ENCODE data around the gene RAP1GDS1. TPM values are rescaled to one million over a fixed set of nuclear protein-coding genes. Genes with fewer than 3 reads are reported as not detected.

RAP1GDS1 gene
- 10 to 100 TPM; 28.6 to 34.6 (median 32.6) TPM for polyA plus RNA-seq (ENCODE audit: insufficient read length in 4 of 4)

GRCh38 chr4:98260579-98261404 lies at the start of gene RAP1GDS1:
Gene RAP1GDS1 (plus strand): TSS chr4:98261384. CDS start chr4:98261566, 182 bp downstream.
- peak; percentile 82 to 92 (median 86) for DNase-seq (ENCODE audit: low read depth in 4 of 4, low spot score in 2 of 4)

DNA sequence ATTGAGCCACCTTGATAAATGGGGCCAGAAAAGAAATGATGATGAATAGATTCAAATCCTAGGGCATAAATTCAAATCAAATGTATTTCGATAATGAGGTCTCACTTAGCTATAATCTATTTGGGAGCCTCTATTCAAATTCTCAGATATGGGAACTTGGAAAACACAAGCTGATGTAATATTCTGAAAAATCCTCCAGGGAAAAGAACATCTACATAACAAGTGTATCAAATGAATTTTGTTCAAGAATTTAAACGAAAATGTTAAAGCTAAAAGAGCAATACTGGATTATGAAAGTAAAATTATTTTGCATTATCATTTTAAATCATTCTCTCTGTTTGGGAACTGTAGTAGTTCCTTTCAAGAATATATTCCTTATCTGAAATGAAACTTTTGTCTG lies 38.9 kb upstream of the RAP1GDS1 start:
- DNase-seq (ENCODE audit: low read depth in 4 of 4, low spot score in 2 of 4), result no peak

DNA sequence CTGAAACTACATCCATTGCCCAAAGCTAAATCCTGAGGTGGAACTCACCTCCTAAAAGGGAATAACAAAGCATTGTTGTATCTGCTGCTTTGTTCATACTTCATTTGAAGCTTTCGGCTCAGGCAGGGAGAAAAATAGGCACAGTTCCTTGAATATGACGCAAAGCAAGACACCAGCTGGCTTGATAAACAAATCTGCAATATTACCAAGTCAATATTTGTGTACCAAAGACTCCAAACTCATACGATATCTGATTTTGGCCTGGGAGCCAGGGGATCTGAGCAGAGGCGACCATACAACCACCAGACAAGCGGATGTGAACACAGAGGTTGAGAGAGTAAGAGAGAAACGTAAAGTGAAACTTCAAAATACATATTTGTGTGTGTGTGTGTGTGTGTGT lies 34.8 kb upstream of the RAP1GDS1 start:
- no peak for DNase-seq (ENCODE audit: low read depth in 4 of 4, low spot score in 2 of 4)

- no peak for DNase-seq (ENCODE audit: low read depth in 4 of 4, low spot score in 2 of 4)
Measured at GRCh38 chr4:98230961-98231360, 30.2 kb upstream of the RAP1GDS1 start.

GRCh38 chr4:98232202-98232601 lies 29.0 kb upstream of the RAP1GDS1 start:
- no peak for DNase-seq (ENCODE audit: low read depth in 4 of 4, low spot score in 2 of 4)

GRCh38 chr4:98237204-98237603 lies 24.0 kb upstream of the RAP1GDS1 start:
- DNase-seq (ENCODE audit: low read depth in 4 of 4, low spot score in 2 of 4), result no peak

GRCh38 chr4:98242063-98242462 lies 19.1 kb upstream of the RAP1GDS1 start:
- no peak for DNase-seq (ENCODE audit: low read depth in 4 of 4, low spot score in 2 of 4)

DNA sequence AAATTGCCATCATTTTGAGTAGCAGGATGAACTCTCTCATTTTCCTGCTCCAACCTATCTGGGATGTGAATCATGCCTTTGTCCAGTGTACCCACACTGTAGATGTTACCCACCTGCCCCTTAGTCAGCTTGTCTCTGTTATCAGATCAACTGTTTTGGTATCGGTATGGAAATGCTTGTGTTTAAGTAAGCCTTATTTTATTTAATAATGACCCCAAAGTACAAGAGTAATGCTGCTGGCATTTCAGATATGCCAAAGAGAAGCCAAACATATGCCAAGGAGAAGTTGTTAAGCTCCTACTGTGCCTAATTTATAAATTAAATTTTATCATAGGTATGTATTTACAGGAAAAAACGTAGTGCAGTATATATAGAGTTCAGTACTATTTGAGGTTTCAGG lies 18.6 kb upstream of the RAP1GDS1 start:
- no peak for DNase-seq (ENCODE audit: low read depth in 4 of 4, low spot score in 2 of 4)

DNA sequence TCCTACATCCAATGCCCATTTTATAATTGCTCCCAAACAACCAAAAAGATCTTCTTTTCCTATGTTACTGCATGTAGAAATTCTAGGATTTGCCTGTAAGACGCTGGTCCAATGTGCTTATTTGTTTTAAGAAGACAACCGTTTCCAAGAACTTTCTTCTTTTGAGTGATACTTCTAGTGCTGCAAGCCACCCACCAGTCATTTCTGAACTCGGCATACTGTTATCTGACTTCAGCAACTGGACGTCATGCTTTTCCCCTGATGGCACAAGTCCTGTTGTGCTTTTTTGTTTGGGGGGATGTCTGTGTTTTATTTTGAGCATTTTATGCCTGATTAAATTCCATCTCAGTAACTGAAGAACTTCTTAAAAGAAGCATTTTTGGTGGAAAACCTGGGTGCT lies 16.0 kb upstream of the RAP1GDS1 start:
- no peak for DNase-seq (ENCODE audit: low read depth in 4 of 4, low spot score in 2 of 4)

DNA sequence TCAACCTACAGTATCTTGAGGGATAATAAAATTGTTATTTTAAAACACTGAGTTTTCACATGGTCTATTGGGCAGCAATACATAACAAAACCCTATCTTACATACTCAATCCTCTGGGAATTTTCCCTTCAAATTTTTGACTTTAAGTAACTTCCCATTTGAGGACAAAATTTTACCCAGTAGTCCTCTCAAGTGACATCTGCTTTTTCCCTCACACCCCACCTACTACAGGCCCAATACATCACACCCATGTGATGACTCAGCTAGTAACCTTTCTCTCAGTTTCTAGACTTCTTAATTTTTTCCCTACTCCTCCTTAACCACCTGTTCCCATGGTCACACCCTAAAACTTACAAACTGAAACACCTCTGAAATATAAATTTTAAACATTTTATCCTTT lies 12.2 kb upstream of the RAP1GDS1 start:
- DNase-seq (ENCODE audit: low read depth in 4 of 4, low spot score in 2 of 4), result no peak

DNA sequence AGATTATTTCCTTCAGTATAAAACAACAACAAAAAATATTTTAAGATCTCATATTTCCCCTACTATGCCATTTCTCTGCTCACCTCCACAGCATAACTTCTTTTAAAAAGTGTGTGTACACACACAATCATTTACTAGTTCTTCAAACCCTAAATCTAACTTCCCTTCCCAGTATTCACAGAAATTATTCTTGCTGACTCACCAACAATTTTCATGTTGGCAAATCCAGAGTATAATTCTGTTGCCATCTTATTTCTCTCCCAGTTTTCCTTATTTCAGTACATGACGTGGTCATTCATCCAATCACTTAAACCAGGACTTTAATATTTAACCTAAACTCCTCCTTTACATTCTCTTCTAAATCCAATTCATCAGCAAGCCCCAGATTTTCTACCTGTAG lies 11.4 kb upstream of the RAP1GDS1 start:
- no peak for DNase-seq (ENCODE audit: low read depth in 4 of 4, low spot score in 2 of 4)

- DNase-seq (ENCODE audit: low read depth in 4 of 4, low spot score in 2 of 4), result no peak
Measured at GRCh38 chr4:98253499-98253898, 7.7 kb upstream of the RAP1GDS1 start.

- peak; percentile 34 to 72 (median 52) for DNase-seq (ENCODE audit: low read depth in 4 of 4, low spot score in 2 of 4)
Measured at GRCh38 chr4:98260047-98260578, 1.1 kb upstream of the RAP1GDS1 start.

DNA sequence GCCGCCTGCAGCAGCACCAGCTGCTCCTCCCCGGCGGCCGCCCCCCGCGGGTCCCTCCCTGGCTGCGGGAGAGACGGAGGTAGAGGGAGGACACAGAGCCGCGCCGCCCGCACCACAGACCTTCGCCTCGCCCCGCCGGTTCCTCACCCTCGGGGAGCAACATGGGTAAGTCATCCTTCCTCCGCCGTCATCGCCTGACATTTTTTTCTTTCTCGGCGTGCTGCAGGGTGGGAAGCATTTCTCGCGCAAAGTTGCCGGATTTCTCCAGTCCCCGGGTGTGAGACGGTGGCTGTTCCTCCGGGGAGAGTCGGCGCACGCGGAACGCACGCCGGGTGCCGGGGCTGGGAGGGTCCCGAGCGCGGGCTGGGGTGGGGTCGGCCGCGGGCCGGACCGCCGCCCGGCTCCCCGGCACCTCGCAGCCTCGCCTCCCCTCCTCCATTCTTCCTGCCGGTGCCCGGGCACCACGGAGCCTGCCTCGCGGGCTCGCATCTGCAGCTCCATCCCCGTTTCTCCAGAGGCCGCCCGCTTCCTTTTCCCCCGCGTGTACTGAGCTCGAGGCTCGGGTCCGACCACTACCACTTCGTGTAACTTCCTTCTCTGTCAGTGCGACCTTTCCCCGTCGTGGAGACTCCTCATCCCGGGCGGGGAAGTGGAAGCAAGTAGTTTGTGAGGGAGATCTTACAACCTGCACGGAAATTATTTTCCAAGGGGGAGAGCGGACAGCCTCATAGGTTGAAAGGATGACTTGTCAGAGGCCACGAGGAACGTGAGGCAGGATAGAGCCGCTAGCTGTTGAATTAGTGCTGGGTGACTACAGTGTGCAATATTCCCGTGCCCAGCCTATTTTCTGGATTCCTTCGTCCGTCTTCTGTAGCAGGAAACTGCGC lies 464 bp downstream of the RAP1GDS1 start:
- DNase-seq (ENCODE audit: low read depth in 4 of 4, low spot score in 2 of 4), result peak in 3 of 4 donors; percentile 34 to 39 (median 34)

DNA sequence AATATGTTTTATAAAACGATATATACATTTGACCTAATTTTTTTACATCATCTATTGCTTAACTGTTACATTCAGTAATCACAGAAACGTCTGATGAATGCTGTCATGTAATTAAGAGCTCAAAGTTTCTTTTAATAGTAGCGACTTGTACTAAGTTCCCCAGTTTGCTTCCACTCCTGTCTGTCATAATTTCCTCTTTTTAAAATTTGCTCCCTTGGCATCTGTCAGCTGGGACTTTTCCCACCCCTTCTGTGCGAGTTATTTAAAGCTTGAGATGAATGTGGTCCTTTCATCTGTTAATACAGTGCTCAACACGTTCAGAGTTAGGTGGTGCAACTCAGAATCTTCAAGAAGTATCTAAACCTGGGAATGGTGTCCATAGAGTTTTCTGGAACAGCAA lies 1.2 kb downstream of the RAP1GDS1 start:
- DNase-seq (ENCODE audit: low read depth in 4 of 4, low spot score in 2 of 4), result peak in 1 of 4 donors; percentile 7

DNA sequence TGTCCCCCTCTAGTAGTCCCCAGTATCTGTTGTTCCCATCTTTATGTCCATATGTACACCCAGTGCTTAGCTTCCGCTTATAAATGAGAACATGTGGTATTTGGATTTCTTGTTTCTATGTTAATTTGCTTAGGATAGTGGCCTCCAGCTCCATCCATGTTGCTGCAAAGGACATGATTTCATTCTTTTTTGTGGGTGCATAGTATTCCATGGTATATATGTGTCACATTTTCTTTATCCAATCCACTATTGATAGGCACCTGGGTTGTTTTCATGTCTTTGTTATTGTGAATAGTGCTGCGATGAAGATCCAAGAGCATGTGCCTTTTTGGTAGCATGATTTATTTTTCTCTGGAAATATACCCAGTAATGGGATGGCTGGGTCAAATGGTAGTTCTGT lies 6.3 kb downstream of the RAP1GDS1 start:
- DNase-seq (ENCODE audit: low read depth in 4 of 4, low spot score in 2 of 4), result no peak

DNA sequence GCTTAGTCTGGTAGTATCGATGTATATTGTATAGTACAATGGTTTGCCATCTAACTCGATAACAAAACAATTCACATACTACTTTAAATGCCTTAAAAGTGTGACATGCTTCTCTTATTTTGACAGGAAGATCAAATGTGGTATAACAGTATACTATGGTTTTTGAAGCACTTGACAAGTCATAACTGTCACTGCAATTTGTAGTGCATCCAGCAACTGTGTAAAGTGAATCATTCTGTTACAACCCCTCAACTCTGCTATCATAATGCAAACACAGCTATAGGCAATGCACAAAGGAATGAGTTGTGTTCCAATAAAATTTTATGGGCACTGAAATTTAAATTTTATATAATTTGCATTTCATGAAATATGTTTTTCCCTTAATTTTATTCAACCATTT lies 14.0 kb downstream of the RAP1GDS1 start:
- DNase-seq (ENCODE audit: low read depth in 4 of 4, low spot score in 2 of 4), result no peak

DNA sequence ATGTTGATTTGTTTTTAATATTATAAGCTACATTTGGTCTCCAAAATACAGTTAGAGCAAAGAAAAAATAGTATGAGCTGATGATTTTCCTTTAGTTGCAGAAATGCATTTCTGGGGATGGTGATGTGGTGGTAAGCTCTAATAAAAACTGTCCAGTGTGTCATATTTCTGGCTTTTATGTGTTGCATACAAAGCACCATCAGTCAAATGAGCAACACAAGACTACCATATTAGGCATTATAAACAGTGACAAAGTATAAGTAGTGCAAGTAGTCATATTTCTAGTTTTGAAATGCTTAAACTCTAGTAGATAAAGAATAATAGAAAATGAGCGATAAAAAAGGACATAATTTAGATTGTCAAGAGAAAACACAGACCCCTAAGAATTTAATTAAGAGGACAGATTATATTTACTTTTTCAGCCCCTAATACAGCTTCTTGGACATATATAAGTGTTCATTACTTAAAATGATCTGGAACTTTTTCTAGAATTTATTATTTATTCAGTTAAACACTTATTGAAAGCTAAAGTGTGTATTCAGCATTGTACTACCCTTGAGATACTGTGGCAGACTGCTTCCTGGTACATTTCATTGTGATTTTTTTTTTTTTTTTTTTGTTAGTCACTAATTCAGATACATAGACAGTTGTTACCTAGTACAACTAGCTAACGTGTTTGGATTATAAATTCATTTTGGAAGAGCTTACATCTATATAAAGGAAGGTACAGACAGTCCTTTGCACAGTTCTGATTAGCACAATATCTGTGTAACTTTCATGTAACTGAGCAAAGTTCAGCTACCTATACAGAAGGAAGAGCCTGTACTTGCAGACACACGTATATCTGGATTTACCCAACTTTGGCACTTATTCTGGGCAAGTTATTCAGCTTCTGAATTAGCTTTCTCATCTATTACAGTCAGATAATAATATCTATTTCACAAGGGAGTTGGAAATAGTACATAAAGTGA lies 22.3 kb downstream of the RAP1GDS1 start:
- DNase-seq (ENCODE audit: low read depth in 4 of 4, low spot score in 2 of 4), result no peak

DNA sequence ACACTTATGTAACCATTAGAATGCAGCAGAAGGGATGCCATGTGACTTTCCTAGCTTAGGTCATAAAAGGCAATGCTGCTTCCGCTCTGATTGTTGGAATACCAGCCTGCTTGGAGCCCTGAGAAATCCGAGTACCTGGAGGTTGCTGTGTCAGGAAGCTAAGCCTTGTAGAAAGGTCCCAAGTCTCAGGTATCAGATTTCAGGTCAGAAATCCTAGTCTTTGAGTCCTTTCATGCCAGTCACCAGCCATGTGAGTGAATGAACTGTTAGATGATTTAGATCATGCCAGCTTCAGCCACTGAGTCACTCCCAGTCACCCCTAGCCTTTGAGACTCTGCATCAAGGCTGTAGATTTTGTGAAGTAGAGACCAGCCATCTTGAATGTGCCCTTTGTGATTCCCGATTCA lies 23.5 kb downstream of the RAP1GDS1 start:
- DNase-seq (ENCODE audit: low read depth in 4 of 4, low spot score in 2 of 4), result no peak

GRCh38 chr4:98285676-98286075 lies 24.5 kb downstream of the RAP1GDS1 start:
- no peak for DNase-seq (ENCODE audit: low read depth in 4 of 4, low spot score in 2 of 4)

Measured in left renal cortex interstitium (tissue), 4 donors.